OCI-LY3 (cell line): ENCODE results near the gene KLC1.

Experiments
- H2AFZ ChIP-seq: fragments of 200-600, 300-600 bp; shearing (Covaris generic); 2 replicates; pipeline ENCODE4 v1.6.0; 2014; ENCODE audit warnings: antibody characterized with exemption, low read depth, low read length
- H3K27ac ChIP-seq: fragments of 200-600, 300-600 bp; sonication (generic); 2 replicates; pipeline ENCODE4 v1.5.1; 2014; ENCODE audit warnings: mild to moderate bottlenecking, low read length, moderate library complexity, mixed read lengths
- H3K27me3 ChIP-seq: fragments of 200-600, 300-600 bp; sonication (generic); 2 replicates; pipeline ENCODE4 v1.6.1; 2014; ENCODE audit warnings: low read depth, low read length, mixed read lengths
- H3K36me3 ChIP-seq: fragments of 200-600, 300-600 bp; sonication (generic); replicated peaks from 2 replicates; pipeline ENCODE3; 2014; ENCODE audit warnings: low read depth, low read length, mixed read lengths
- H3K4me1 ChIP-seq: fragments of 300-600, 200-600 bp; sonication (generic); 2 replicates; pipeline ENCODE4 v1.6.1; 2014; ENCODE audit warnings: low read length, mixed read lengths
- H3K4me2 ChIP-seq: fragments of 200-600, 300-600 bp; sonication (generic); 2 replicates; pipeline ENCODE4 v1.6.1; 2014; ENCODE audit warnings: low read length, mixed read lengths
- H3K4me3 ChIP-seq: fragments of 300-600, 200-600 bp; sonication (generic); 2 replicates; pipeline ENCODE4 v1.5.1; 2014; ENCODE audit warnings: antibody characterized with exemption, mild to moderate bottlenecking, low read length, moderate library complexity
- H3K79me2 ChIP-seq: fragments of 300-600, 200-600 bp; shearing (Covaris generic); 2 replicates; pipeline ENCODE4 v1.6.1; 2014; ENCODE audit warnings: mild to moderate bottlenecking, low read length, mixed read lengths
- H3K9ac ChIP-seq: fragments of 300-600, 200-600 bp; shearing (Covaris generic); 2 replicates; pipeline ENCODE4 v1.6.0; 2014; ENCODE audit warnings: mild to moderate bottlenecking, low read length, moderate library complexity
- H3K9me3 ChIP-seq: fragments of 200-600, 300-600 bp; shearing (Covaris generic); 2 replicates; pipeline ENCODE4 v1.6.1; 2014; ENCODE audit warnings: low read length, mixed read lengths; ENCODE audit not compliant: insufficient read depth
- H4K20me1 ChIP-seq: fragments of 200-600, 300-600 bp; sonication (generic); 2 replicates; pipeline ENCODE4 v1.6.1; 2016; ENCODE audit warnings: low read length, mixed read lengths; ENCODE audit not compliant: insufficient read depth
- CTCF ChIP-seq: fragments of 200-600, 300-600 bp; sonication (generic); IDR thresholded peaks from 2 replicates; pipeline ENCODE4 v1.5.1; 2014; ENCODE audit warnings: antibody characterized with exemption, low read length, low read depth
- EZH2phosphoT487 ChIP-seq: fragments of 200-600 bp; shearing (Covaris generic); IDR thresholded peaks from 2 replicates; pipeline ENCODE4 v1.6.1; 2018; ENCODE audit warnings: antibody characterized with exemption, mixed run types, low read depth

The KLC1 gene

GRCh38 chr14:103628684-103629502, at the start of gene KLC1:
Gene KLC1 (plus strand): TSS chr14:103629211. CDS start chr14:103654565, 25,354 bp downstream.
- TF ChIP-seq CTCF, result no peak
- TF ChIP-seq EZH2phosphoT487, result no peak

GRCh38 chr14:103581206-103581605, 47.8 kb upstream of the KLC1 start:
- H3K9me3 ChIP-seq, result no peaks in the 10 kb centered on the region
- H3K36me3 ChIP-seq, result peaks cover 2% of the 10 kb centered on the region
- no peak overlapping the region for H3K4me2 ChIP-seq
- no peak overlapping the region for H3K4me3 ChIP-seq
- no peak for TF ChIP-seq CTCF
- no peak for TF ChIP-seq EZH2phosphoT487
- H3K27ac ChIP-seq, result no peak overlapping the region
- H3K79me2 ChIP-seq, result no peaks in the 10 kb centered on the region
- H2AFZ ChIP-seq, result no peak overlapping the region
- H3K27me3 ChIP-seq, result no peaks in the 10 kb centered on the region
- no peak overlapping the region for H3K9ac ChIP-seq
- no peaks in the 10 kb centered on the region for H3K4me1 ChIP-seq
- H4K20me1 ChIP-seq, result no peaks in the 10 kb centered on the region

More at GRCh38 chr14:103628684-103629502, at the start of gene KLC1:
- Histone ChIP-seq H3K4me2 (peak within 1 kb of the TSS; percentile 93), H2AFZ (peak within 1 kb of the TSS; percentile 49), H3K4me3 (peak within 1 kb of the TSS; percentile 79), H4K20me1 (peaks cover 22% of the 10 kb centered on the region), H3K9me3 (no peaks in the 10 kb centered on the region), H3K27me3 (no peaks in the 10 kb centered on the region), H3K79me2 (peaks cover 45% of the 10 kb centered on the region), H3K36me3 (no peaks in the 10 kb centered on the region), H3K9ac (peak within 1 kb of the TSS; percentile 88), H3K27ac (peak within 1 kb of the TSS; percentile 46), H3K4me1 (peaks cover 35% of the 10 kb centered on the region)

- Histone ChIP-seq H4K20me1 (no peaks in the 10 kb centered on the region), H3K4me1 (no peaks in the 10 kb centered on the region), H3K4me3 (no peak overlapping the region), H3K36me3 (peaks cover 2% of the 10 kb centered on the region), H3K4me2 (no peak overlapping the region), H3K9me3 (no peaks in the 10 kb centered on the region), H3K27me3 (no peaks in the 10 kb centered on the region), H3K27ac (no peak overlapping the region), H3K79me2 (no peaks in the 10 kb centered on the region), H3K9ac (no peak overlapping the region), H2AFZ (no peak overlapping the region)
- TF ChIP-seq CTCF, result no peak
- TF ChIP-seq EZH2phosphoT487, result no peak
These were observed 46.9 kb upstream of the KLC1 start for GRCh38 chr14:103581954-103582703.

GRCh38 chr14:103584326-103584915, 44.6 kb upstream of the KLC1 start:
- no peak overlapping the region for H2AFZ ChIP-seq
- H3K27me3 ChIP-seq, result no peaks in the 10 kb centered on the region
- no peak overlapping the region for H3K4me3 ChIP-seq
- no peak overlapping the region for H3K27ac ChIP-seq
- H3K79me2 ChIP-seq, result no peaks in the 10 kb centered on the region
- H4K20me1 ChIP-seq, result no peaks in the 10 kb centered on the region
- peaks cover 2% of the 10 kb centered on the region for H3K36me3 ChIP-seq
- no peak for TF ChIP-seq CTCF
- TF ChIP-seq EZH2phosphoT487, result no peak
- H3K4me1 ChIP-seq, result no peaks in the 10 kb centered on the region
- no peak overlapping the region for H3K4me2 ChIP-seq
- no peaks in the 10 kb centered on the region for H3K9me3 ChIP-seq
- no peak overlapping the region for H3K9ac ChIP-seq
